Fibroblast of skin of back (primary cell): Measurements from ENCODE around the gene THSD4.
A peak's percentile ranks its signal among the peaks of the same experiment; 100 is the strongest.

ENCODE experiments used
- DNase-seq: peaks from one replicate; pipeline ENCODE4 v3.0.0-alpha.2; 2013

THSD4 gene

DNA sequence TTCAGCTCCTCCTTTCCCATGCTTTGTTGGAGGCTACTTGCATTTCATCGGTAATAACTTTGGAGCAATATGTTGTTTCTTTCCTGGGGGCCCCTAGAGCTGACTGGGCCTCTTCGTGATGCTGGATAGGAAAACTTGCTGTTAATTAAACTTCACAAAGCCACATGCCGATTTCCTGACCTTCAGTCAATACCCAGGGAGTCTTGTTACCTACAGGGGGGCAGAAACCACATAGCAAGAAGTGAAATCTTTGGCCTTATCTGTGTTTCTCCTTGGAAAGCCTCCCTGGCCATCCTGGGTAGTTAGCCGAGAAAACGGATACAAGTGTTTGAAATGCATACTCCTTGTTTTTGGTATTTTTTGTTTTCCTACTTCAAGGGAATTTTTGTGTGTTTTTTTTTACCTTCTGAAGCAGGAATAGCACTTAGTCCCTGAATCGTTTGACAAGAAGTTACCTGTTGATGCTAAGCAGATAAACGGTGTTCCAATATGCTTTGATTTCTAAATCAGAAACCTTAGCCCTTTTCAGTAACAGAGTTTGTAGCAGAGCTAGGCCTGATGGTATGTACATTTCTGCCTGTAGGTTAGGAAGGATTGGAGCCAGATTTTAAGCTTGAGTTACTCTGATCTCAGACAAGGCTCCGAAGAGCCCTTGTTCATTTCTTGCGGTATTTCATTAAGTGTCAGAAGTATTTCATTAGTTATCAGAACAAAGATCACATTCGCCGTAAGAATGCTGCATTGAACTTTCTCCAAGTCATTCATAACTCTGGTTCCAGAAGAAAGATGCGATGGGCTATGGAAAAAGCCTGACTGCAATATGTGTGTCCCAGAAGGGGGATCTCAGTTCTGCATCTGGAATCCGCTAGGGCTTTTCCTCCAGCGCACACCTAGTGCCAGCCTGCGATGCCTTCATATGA lies 111.5 kb downstream of the THSD4 start:
- DNase-seq = no peak

DNA sequence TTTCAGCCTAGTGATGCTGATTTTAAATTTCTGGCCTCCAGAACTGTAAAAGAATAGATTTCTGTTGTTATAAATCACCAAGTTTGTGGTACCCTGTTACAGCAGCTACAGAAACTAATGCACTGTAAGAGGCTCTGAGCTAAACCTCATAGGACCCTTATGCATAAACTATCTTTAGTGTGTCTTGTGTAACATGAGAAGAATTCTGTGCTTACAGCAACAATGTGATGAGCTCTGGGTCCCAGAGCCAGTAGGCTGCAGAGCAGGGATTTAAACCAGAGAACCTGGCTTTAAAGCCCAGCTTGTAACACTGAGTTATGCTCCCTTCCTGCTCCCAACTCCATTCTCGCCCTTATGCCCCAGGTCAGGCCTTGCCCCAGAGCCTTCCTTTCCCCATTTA lies 113.1 kb downstream of the THSD4 start:
- DNase-seq = no peak

DNA sequence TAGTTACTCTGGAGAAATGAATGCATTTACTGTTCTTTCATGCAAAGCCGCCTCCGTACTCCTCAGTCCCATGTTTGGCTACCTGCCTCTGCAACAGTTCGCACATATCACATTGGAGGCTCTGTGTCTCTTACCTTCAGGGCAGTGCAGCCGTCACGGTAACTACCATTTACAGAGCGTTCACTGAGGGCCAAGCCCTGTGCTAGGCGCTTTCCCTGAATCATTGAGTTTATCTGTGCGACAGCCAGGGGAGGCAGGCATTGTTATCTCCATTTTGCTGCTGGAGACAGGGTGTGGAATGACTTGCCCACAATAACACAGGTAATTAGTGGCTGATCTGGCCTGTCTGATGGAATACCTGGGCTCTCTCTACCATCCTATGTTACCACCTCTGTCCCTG lies 115.0 kb downstream of the THSD4 start:
- DNase-seq = no peak

DNA sequence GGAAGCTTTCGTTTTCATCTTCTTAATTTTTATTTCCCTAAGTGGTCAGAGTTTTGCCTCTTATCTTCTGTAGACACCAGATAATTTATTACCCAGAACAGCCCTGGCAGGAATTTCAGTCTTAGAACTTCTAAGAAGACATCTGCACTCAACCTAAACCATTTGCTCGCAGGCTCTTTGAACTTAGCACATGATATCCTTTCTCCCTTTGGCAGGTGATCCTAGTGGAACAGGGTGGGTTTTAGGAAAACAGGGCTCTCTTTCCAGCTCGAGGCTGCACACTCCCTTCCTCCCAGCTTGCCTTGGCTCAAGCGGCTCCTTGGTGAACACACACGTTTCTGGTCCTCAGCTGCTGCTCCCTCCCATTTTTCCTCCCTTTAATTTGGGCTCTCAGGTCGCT lies 116.5 kb downstream of the THSD4 start:
- no peak for DNase-seq

DNA sequence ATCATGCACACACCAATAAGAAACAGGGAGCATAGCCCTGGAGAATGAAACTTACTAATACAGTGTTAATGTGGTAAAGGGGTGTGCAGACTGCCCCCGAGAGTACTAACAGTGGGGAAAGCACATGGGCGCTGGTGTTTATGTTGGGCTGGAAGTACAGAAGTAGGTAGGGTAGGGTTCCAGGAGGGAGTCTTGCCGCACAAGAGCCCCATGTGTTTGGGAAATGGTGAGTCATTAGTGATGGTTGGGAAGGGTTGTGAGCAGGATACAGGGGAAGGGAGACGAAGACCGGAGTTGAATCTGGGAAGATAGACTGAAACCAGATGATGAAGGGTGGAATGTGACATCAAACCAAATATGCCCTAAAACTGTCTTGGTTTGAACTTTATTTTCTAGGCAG lies 117.1 kb downstream of the THSD4 start:
- DNase-seq = no peak

DNA sequence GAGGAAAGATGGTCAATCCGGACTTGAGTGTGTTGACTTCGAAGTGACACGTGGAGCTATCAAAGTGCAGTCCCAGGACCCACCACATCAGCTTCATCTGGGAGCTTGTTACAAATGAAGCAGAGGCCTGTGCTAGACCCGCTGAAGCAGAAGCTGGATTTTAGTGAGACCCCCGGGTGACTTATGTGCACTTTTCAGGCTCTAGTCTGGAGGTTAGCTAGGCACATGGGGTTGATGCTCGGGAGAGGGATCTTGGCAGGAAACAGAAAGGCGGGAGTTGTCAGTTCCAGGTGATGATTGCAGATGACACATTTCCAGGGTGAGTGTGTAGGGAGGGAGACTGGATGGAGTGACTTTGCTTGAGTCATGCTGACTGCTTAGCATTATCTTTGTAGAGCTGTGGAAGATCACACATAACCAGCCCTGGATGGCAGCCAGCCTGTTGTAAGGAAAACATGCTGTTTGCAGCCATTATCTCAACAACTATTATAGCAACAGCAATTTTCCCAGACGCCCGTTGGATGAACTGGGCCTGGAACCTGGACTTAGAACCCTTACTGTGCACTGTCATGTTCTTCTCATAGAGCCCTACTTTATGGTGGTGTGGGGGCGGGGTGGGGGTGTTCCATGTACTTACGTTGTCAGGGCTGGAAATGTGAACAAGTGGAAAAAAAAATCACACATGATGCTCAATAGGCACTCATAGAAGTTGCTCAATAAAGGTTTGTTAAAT lies 122.4 kb downstream of the THSD4 start:
- peak; percentile 96 for DNase-seq

DNA sequence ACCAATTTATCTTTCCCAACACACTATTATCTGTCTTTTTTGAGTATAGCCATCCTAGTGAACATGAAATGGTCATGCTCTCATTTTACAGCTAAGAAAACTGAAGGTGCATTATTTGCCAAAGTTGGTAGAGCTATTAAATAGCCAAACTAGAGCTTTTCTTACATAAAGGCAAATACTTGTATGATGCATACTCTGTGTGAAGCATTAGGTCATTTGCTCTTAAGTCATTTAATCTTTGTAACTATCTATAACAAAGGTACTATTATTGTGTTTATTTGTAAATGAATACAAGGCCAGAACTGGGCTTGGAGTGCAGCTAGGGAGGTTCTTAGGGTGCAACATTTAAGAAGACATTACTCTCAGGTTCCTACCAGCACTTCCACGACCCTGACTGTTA lies 123.7 kb downstream of the THSD4 start:
- DNase-seq = no peak

DNA sequence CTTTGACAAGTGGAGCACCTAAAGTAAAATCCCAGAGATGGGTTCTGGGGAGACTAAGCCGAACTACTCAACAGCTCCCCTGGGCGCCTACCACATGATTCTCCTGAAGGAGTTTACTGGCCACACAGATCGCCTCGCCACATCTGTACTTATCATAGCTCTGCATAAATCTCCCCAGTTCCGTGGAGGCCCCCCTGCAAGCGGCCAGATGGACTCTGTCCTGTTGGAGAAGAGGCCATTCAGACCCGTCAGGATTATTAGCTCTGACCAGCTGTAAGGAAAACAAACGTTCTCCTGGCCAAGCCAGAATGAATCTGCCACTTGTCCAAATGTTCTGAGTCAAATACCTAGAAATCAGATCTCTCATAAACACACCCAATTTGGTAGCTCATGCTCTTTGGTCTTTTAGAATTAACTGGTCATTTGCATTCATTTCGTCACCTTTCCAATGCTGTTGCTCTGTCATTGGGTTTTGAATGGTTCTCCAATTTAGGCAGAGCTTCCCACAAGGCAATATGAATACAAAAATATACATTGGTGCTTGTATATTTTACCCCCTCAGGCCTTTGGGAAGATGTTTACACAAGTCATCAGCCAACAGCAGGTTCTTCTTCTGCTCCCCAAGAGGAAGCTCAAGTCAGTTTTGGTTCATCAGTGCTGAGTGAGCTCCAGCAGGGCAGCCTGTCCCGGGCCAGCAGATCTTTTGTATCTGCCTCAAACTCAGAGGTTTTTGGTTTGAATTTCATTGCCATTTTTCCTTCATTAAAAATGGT lies 124.5 kb downstream of the THSD4 start:
- no peak for DNase-seq

DNA sequence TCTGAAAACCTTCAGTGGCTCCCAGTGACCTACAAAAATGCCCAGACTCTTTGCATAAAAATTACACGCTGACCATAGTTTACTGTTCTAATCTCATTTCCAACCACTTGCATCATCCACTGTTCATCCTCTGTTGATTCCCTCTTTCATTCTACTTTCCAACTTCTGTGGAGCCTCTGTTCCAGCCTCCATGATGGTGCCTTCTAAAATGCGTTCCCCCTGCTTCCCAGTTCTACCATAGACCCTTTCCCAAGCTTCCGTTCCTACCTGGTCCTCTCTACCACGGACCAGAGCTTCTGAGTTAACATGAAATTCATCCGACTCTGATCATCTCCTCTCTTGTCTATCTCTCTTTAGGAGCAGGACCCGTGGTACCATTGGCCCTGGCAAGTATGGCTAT lies 127.0 kb downstream of the THSD4 start:
- DNase-seq = no peak

DNA sequence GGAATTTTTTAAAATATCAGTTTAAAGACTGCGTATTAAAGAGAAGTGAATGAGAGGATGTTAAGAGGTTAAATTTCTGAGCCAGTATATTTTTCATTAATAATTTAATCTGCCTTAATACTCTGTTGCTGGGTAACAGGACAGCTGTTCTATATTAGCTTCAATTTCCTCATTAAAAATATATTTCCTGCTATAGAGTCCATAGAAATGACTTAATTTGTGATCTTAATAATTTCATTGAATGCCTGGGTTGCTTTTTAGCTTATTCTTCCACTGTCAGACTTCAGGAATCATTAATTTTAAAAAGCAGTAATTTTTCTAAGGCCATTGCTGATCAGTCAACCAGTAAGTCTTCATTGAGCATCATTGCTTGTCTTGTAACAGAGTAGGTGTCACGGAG lies 129.0 kb downstream of the THSD4 start:
- no peak for DNase-seq

DNA sequence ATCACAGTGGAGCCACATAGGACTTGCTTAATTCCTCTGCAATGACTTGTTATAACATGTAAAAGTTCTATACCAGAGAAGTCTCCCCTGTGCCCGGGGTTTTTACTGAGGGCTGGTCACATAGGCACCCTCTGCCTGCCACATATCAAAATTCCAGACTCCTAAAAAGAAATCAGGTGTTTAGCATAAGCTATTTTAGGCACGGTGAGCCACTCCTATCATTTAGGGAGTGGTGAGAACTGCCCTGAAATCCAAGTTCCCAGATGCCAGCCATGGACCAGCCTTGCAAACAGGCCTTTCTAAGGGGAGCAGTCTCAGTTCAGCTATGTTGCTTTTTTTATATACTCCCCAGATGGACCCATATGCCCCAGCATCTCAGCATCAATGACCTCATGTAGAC lies 130.3 kb downstream of the THSD4 start:
- DNase-seq = no peak

DNA sequence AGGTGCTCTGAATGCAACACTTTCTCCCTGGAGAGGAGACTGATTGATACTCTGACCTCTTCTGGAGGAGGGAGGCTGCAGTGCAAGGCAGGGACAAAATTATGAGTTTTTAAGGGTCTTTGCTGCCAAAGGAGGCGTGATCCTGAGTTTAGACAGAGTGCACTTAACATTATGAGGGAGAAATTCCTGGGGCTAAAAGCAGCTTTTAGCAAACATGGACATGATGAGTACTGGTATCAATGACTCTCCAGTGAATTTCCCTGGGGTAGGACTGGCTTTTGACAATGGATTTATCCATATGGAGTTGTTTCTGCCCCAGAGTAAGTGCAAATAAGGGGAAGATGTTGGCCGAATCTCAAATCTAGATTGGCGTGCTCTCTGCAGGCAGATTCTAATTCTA lies 133.1 kb downstream of the THSD4 start:
- no peak for DNase-seq

DNA sequence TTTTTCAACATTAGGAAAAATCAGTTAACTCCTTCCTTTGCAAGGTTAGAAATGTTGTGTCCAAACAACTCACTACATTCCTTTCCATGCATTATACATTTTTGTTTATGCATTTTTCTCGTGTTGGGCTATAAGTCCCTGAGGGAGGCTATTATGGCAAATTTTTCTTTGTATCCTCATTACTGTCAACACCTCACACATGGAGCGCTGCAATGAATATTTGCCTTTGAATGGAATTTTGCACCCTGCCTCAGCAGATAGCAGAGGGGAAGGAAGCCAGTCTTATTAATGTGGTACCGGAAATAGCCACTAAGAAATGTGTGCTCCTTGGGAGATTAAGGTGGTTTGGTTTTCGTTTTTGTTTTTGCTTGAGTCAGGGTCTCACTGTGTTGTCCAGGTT lies 134.7 kb downstream of the THSD4 start:
- peak; percentile 56 for DNase-seq

DNA sequence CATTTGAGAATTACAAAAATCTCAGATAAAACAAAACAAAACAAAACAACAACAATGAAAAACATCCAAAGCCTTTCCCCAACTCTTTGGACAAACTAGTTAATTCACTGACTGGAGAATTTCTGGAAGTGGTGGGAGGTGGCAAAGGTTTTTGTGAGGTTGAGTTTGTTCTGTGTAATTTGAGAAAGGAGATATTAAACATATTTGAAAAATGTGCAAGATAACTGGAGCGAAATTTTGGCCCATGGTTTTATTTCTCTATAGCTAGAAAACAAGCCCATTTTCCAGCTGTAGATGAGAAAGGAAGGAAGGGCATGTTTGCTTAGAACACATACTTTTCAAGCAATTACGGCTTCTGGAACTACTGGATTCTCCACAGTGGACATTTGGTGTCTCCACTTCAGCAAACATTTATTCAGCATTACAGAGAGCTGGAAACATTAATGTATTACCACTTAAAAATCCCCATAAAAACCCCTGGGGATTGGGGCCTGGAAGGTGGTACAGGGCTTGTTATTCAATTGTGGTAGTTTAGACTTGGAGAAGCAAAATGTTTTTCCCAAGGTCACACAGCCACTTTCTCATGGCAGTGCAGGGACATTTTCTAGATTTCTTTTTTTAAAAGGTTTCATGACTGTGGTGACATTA lies 135.8 kb downstream of the THSD4 start:
- no peak for DNase-seq

DNA sequence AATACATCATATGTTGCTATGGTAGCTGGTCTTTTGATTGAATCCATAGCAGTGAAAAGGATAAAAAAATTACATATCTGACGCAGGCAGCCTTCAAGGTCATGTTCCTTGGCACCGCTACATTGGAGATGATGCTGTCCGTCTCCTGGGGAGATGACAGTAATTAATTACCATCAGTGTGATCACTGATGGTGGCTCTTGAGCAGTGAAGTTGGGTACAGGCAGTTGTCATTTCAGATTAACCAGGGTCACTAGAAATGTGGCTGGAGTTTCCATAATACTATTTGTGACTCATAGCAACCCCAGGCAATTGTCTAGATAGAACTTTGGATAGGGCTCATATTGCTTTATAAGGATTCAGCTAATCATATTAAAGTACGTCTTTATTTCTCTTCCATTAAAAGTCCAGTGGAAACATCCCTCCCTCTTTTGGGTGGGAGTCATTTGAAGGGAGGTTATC lies 136.3 kb downstream of the THSD4 start:
- no peak for DNase-seq

DNA sequence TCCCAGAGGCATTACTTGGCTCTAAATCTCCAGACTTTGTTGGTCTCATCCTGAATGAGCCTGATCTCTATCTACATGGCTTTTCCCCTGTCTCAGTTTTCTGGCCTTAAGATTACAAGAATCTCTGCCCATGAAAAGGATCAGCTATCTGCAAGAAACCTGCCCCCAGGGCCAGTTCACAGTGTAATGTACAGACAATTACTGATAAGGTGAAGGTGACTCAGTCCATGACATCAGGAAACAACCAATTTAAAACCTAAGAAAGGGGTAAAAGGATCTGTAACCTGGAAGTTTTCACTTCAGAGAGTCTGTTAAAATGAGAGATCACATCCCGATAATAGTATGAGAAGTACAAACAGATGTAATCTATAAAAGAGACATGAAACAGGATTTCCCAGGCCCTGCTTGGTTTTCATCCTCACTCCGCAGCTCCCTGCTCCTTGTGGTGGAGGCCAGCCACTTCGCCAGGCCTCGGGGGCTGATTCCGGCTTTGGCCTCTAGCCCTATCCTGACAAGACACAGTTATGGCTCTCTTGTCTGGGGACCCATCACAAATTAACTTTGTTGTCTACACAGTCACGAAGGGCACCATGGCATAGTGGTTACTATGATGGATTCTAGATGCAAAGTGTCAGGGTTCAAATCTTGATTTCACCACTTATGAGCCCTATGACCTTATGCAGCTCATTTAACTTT lies 136.9 kb downstream of the THSD4 start:
- peak; percentile 28 for DNase-seq

DNA sequence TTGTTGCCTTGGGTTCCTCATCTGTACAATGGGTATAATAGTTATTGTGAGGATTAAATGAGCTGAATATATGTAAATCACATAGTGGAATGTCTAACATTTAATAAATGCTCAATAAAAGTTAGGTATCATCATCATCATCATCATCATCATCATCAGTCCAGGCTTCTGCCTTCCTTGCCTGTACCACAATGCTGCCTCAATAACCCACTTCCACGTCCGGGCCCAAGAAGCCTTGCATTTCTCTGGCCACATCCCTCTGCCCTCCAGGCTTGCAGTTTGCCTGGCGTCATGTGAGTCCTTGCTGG lies 137.4 kb downstream of the THSD4 start:
- DNase-seq = no peak

DNA sequence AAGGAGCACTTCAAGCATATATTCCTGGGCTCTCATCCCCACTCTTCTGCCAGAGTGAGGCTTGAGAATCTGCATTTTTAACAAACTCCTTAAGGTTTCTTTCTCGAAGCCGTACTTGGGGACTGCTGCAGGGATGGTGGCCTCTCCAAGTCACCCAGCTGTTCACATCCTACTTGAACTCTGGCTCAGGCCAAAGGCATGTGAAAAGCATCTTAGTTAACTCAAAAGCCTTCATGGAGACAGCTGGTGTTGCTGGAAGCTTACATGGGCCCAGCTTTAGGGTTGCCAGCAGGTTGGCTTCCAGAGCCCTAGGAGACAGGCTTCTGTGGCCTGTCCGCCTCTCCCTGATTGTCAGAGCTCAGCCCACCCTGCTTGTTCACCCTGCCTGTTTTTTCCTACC lies 139.2 kb downstream of the THSD4 start:
- no peak for DNase-seq

DNA sequence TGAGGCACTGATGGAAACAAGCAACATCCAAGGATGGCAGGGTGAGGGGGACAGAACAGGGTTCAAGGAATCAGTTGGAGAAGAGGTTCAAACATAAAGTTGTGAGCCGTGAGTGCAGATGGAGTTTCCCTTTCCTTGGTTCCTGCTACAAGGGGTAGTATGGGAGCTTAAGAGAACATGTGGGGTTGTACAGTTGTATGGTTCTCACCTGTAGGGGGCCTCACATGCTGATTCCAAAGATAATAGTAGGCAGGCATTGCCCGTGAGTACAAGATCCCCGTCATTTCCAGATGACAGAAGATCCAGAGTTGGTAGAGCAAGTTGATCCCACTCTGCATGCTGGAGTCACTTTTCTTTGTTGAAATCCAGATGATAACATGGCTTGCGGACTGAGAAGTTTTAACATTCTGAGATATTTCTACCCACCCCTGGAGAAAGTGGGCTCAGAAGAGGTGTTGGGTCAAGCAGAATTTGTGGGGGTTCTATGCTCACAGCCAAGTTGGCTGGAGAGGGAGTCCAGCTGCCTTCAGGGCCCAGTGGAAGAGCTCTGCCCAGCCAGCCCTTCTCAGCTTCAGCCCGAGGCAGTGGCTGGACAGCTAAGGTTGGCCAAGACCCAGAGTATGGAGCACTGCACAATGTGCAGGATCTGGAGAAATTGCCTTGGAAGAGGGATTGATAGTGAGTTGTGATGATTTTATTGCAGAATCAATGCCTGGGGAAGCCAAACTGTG lies 141.8 kb downstream of the THSD4 start:
- DNase-seq = no peak

DNA sequence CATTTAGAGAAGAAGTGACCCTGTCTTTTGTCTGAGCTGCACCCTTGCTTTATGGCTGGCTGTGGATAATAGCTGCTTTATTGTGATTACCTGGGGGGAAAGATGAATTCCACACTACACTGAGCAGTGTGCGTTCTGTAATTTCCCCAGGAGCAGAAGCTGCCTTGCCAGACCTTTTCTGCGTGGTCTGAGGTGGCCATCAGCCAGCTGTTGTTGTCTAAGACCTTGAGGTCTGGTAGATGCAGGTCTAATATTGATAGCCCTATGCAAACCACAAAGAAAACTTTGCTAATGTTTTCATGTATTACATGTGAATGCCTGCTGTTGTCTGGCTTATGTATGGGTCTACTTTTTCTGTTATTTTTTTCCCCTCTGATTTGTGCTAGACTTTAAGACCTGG lies 144.6 kb downstream of the THSD4 start:
- no peak for DNase-seq

DNA sequence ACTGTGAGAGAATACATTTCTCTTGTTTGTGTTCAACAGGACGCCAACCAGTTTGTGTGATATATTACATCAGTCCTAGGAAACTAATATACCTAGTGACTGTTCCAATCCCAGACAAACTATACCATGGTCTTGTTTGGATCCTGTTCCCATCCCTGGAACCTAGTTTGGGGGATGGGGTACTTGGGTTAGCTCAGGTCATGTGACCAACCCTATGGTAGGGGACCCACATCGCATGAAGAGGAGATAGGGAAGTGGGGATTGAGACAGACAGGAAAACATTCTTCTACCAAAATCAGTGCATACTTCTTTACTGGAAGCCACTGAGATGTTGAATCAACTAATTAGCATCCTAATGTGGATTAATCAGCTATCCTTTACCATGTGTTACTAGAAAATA lies 146.1 kb downstream of the THSD4 start:
- DNase-seq = no peak

DNA sequence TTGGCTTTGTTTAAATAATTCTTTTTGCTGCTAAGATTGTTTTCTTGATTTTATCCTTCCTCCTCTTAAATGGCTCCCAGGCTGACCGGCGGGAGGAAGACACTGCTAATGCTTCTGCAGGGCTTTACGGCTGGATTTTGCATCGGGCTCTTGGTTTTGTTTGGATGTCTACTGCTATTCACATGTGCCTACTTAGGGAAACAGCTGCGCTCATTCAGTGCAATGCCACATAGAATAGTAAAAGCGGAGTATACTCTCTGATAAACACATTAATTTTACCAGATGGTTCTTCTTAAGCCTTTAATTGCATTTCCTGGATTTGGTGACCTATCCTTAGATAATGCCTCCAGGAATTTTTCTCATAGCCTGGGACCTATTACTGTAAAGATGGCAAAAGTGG lies 146.6 kb downstream of the THSD4 start:
- DNase-seq = no peak
